GM19468 (cell line): ENCODE data around the gene SLC9A3.

Source experiments
- ATAC-seq: cut with Tn5 transposase; IDR thresholded peaks from one replicate; pipeline ENCODE4 v1.9.1; 2021; ENCODE audit warnings: mild to moderate bottlenecking, moderate library complexity, moderate number of reproducible peaks; ENCODE audit not compliant: unreplicated experiment; ENCODE audit errors: extremely low read depth

The SLC9A3 gene

GRCh38 chr5:556909-557441 lies 32.7 kb upstream of the SLC9A3 start:
- ATAC-seq = no peak

- no peak for ATAC-seq
Measured at GRCh38 chr5:555058-555623, 30.9 kb upstream of the SLC9A3 start.

GRCh38 chr5:554284-554988 lies 30.2 kb upstream of the SLC9A3 start:
- no peak for ATAC-seq

- no peak for ATAC-seq
Measured at GRCh38 chr5:553874-554273, 29.6 kb upstream of the SLC9A3 start.

GRCh38 chr5:551406-551805 lies 27.2 kb upstream of the SLC9A3 start:
- no peak for ATAC-seq

GRCh38 chr5:549229-549628 lies 25.0 kb upstream of the SLC9A3 start:
- no peak for ATAC-seq

GRCh38 chr5:548256-548655 lies 24.0 kb upstream of the SLC9A3 start:
- no peak for ATAC-seq

GRCh38 chr5:547086-547924 lies 23.1 kb upstream of the SLC9A3 start:
- ATAC-seq = no peak

- no peak for ATAC-seq
Measured at GRCh38 chr5:546376-546908, 22.2 kb upstream of the SLC9A3 start.

GRCh38 chr5:545641-546375 lies 21.6 kb upstream of the SLC9A3 start:
- ATAC-seq = no peak

- ATAC-seq = no peak
Measured at GRCh38 chr5:544675-545355, 20.6 kb upstream of the SLC9A3 start.

- ATAC-seq = peak; percentile 88
Measured at GRCh38 chr5:543755-544674, 19.8 kb upstream of the SLC9A3 start.

- ATAC-seq = no peak
Measured at GRCh38 chr5:543351-543750, 19.1 kb upstream of the SLC9A3 start.

GRCh38 chr5:542319-543311 lies 18.4 kb upstream of the SLC9A3 start:
- ATAC-seq = no peak

GRCh38 chr5:541539-542318 lies 17.5 kb upstream of the SLC9A3 start:
- no peak for ATAC-seq

GRCh38 chr5:540906-541538 lies 16.8 kb upstream of the SLC9A3 start:
- ATAC-seq = no peak
